Gastroesophageal sphincter (tissue), 4 donors: ENCODE measurements around the gene LMOD1. TPM values are rescaled to one million over a fixed set of nuclear protein-coding genes. Genes with fewer than 3 reads are reported as not detected.

ENCODE experiments used
- ATAC-seq: fragments of 150-250 bp; one replicate; pipeline ENCODE4 v1.9.1; 2016; ENCODE audit warnings: mild to moderate bottlenecking, moderate library complexity
- H3K27ac ChIP-seq, 4 donors: fragments of 200-600 bp; sonication (generic) in 3 of 4; 1 replicate in 3 of 4; 2 replicates in 1 of 4; pipeline ENCODE4 v1.5.1; 2016 to 2019
- H3K27me3 ChIP-seq: fragments of 200-600 bp; sonication (generic); one replicate; pipeline ENCODE4 v1.5.1; 2019
- H3K36me3 ChIP-seq, 2 donors: fragments of 200-600 bp; sonication (generic); one replicate each; pipeline ENCODE4 v1.5.1; 2019; ENCODE audit warnings: control low read depth in 1 of 2
- H3K4me1 ChIP-seq, 3 donors: fragments of 200-600 bp; sonication (generic); 1 replicate in 2 of 3; 2 replicates in 1 of 3; pipeline ENCODE4 v1.5.1; 2016 to 2019; ENCODE audit warnings: control low read depth in 2 of 3
- H3K4me3 ChIP-seq, 2 donors: fragments of 200-600 bp; sonication (generic); one replicate each; pipeline ENCODE4 v1.5.1; 2019; ENCODE audit warnings: mild to moderate bottlenecking in 1 of 2, moderate library complexity in 1 of 2
- H3K9me3 ChIP-seq, 3 donors: fragments of 200-600 bp; sonication (generic); one replicate each; pipeline ENCODE4 v1.5.1; 2017 to 2019; ENCODE audit warnings: control low read depth in 2 of 3
- CTCF ChIP-seq, 4 experiments: fragments of 200-600 bp in 2 of 4; fragments of 450-650 bp in 2 of 4; sonication (generic) in 1 of 4; IDR thresholded peaks; one replicate each; pipeline ENCODE4 v1.5.1; 2017 to 2019; ENCODE audit warnings: antibody characterized with exemption in 4 of 4, mild to moderate bottlenecking in 2 of 4, moderate library complexity in 2 of 4
- EP300 ChIP-seq: sonication (generic); formaldehyde crosslinking; IDR thresholded peaks from one replicate; pipeline ENCODE4 v1.6.1; 2017; ENCODE audit warnings: antibody characterized with exemption, mild to moderate bottlenecking
- POLR2A ChIP-seq, 2 donors: fragments of 450-650 bp; IDR thresholded peaks; one replicate each; pipeline ENCODE4 v1.6.1; 2017; ENCODE audit warnings: antibody characterized with exemption in 2 of 2, mild to moderate bottlenecking in 2 of 2, moderate library complexity in 1 of 2
- POLR2AphosphoS5 ChIP-seq: sonication (generic); formaldehyde crosslinking; IDR thresholded peaks from one replicate; pipeline ENCODE4 v1.6.1; 2017; ENCODE audit warnings: antibody characterized with exemption
- WGBS, 2 donors: methylation state at CpG; one replicate each; pipeline ENCODE4 v1.1.5; 2018; ENCODE audit warnings: low coverage in 1 of 2; 5-methylcytosine and 5-hydroxymethylcytosine counted together
- total RNA-seq, 4 donors: library from RNA; depleted of rRNA; stranded (reverse); fragments of >200 nt; gene quantifications; one replicate each; pipeline ENCODE4 v1.1.0, GENCODE V29; 2016

Gene LMOD1
- total RNA-seq, 4 donors from 2014 or later: 1,267 to 1,570 (median 1,475) TPM

- Histone ChIP-seq H3K4me1 (peaks cover 0 to 27% (median 3%) of the 10 kb centered on the region in 3 donors), H3K4me3 (peak overlapping the region; percentile 69 to 90), H3K9me3 (no peaks in the 10 kb centered on the region), H3K27ac (peak overlapping the region in 3 of 4 donors; percentile 93 to 95 (median 93)), H3K36me3 (no peaks in the 10 kb centered on the region), H3K27me3 (no peaks in the 10 kb centered on the region)
- no peak for ATAC-seq
- no peak for TF ChIP-seq CTCF (IDR thresholded peaks at IDR 0.05)
- no peak for TF ChIP-seq EP300
- WGBS, 2 donors: 22 to 33% methylated on average over 3 to 8 of the region's 31 CpGs
These were observed 35.8 kb upstream of the LMOD1 start for GRCh38 chr1:201982082-201982622.

GRCh38 chr1:201970334-201971159 is 24.2 kb upstream of the LMOD1 start:
- Histone ChIP-seq H3K36me3 (peaks cover 2 to 48% of the 10 kb centered on the region in 2 donors), H3K27ac (no peak overlapping the region), H3K4me3 (no peak overlapping the region), H3K9me3 (no peaks in the 10 kb centered on the region), H3K4me1 (peaks cover 2 to 11% (median 4%) of the 10 kb centered on the region in 3 donors), H3K27me3 (no peaks in the 10 kb centered on the region)
- no peak for TF ChIP-seq POLR2AphosphoS5
- no peak for TF ChIP-seq POLR2A (IDR thresholded peaks at IDR 0.05)
- TF ChIP-seq EP300: no peak
- TF ChIP-seq CTCF (IDR thresholded peaks at IDR 0.05): no peak
- 42 to 51% methylated on average over 8 to 9 of the region's 9 CpGs for WGBS, 2 donors
- no peak for ATAC-seq

- peaks cover 2 to 11% (median 4%) of the 10 kb centered on the region in 3 donors for H3K4me1 ChIP-seq
- H3K9me3 ChIP-seq: no peaks in the 10 kb centered on the region
- no peak for ATAC-seq
- H3K27ac ChIP-seq: no peak overlapping the region
- WGBS, 2 donors: 88 to 94% methylated on average over 3 to 16 of the region's 16 CpGs
- peaks cover 2 to 70% of the 10 kb centered on the region in 2 donors for H3K36me3 ChIP-seq
- no peaks in the 10 kb centered on the region for H3K27me3 ChIP-seq
- no peak overlapping the region for H3K4me3 ChIP-seq
- TF ChIP-seq CTCF (IDR thresholded peaks at IDR 0.05) (no peak), POLR2A (IDR thresholded peaks at IDR 0.05) (no peak), EP300 (no peak), POLR2AphosphoS5 (no peak)
These were observed 22.0 kb upstream of the LMOD1 start for GRCh38 chr1:201968202-201968925.

GRCh38 chr1:201966171-201966570 is 19.8 kb upstream of the LMOD1 start:
- 98% methylated on average over 5 of the region's 5 CpGs; no CpG with 5 or more reads in 1 of the 2 donors for WGBS, 2 donors
- Histone ChIP-seq H3K27ac (no peak overlapping the region), H3K27me3 (no peaks in the 10 kb centered on the region), H3K4me3 (no peak overlapping the region), H3K36me3 (peaks cover 2 to 92% of the 10 kb centered on the region in 2 donors), H3K9me3 (no peaks in the 10 kb centered on the region), H3K4me1 (no peaks in the 10 kb centered on the region)
- no peak for TF ChIP-seq CTCF (IDR thresholded peaks at IDR 0.05)
- no peak for TF ChIP-seq POLR2A (IDR thresholded peaks at IDR 0.05)
- no peak for TF ChIP-seq POLR2AphosphoS5
- no peak for TF ChIP-seq EP300
- ATAC-seq: no peak
